PFSK-1 (cell line): ENCODE measurements around the gene KIAA1958.

Source experiments
- POLR2AphosphoS5 ChIP-seq: IDR thresholded peaks from 2 replicates; pipeline ENCODE4 v1.6.1; 2012; ENCODE audit warnings: low read depth, mild to moderate bottlenecking, control low read depth, low read length, moderate library complexity
- TAF1 ChIP-seq: IDR thresholded peaks from 2 replicates; pipeline ENCODE4 v1.6.1; 2012; ENCODE audit warnings: low read length, control low read depth, borderline replicate concordance; ENCODE audit not compliant: insufficient read depth
- TF ChIP-seq, protein P1 (sequence below), 2 experiments: IDR thresholded peaks; 2 replicates each; pipeline versions ENCODE4 v1.6.1 to v1.8.0; 2011 to 2012; ENCODE audit warnings: low read depth in 2 of 2, low read length in 2 of 2, control low read depth in 1 of 2, inconsistent platforms in 1 of 2, mild to moderate bottlenecking in 1 of 2, moderate library complexity in 1 of 2; ENCODE audit not compliant: insufficient read depth in 1 of 2

DNA sequence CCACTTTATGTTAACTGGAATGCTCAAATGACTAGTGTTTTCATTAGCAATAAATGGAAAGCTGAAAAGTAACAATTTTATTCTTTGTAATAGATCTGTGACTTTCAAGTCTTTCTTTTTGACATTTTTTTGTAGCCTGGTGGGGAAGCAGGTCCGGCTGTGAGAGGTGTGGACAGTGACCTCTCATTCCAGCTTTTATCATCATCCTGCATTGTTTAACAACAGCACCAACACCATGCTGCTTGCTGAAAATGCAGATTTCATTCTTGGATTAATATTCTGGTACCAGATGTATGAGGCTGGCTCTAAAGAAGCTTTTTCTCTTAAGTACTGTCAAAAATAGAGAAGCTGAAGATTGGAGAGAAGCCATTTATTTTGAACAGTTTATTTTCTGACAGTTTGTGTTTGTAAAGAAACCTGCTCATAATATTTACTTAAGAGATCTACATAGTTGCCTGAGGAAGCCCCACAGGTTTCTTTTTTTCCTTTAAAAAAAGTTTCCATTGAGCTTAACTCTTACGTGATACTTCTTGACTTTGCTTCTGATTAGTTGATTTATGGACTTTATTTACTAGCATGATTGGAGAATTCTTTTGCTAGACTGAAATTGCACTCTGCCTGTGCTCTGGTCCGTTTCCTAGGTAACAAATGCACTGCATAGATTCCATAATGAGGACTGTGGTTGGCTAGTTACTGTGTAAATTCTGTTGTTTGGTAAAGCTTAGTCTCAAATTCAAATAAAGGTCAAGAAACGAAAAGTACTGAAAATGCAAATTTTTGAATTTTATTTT lies 3.4 kb downstream of the KIAA1958 start:
- TF ChIP-seq, protein P1, sequence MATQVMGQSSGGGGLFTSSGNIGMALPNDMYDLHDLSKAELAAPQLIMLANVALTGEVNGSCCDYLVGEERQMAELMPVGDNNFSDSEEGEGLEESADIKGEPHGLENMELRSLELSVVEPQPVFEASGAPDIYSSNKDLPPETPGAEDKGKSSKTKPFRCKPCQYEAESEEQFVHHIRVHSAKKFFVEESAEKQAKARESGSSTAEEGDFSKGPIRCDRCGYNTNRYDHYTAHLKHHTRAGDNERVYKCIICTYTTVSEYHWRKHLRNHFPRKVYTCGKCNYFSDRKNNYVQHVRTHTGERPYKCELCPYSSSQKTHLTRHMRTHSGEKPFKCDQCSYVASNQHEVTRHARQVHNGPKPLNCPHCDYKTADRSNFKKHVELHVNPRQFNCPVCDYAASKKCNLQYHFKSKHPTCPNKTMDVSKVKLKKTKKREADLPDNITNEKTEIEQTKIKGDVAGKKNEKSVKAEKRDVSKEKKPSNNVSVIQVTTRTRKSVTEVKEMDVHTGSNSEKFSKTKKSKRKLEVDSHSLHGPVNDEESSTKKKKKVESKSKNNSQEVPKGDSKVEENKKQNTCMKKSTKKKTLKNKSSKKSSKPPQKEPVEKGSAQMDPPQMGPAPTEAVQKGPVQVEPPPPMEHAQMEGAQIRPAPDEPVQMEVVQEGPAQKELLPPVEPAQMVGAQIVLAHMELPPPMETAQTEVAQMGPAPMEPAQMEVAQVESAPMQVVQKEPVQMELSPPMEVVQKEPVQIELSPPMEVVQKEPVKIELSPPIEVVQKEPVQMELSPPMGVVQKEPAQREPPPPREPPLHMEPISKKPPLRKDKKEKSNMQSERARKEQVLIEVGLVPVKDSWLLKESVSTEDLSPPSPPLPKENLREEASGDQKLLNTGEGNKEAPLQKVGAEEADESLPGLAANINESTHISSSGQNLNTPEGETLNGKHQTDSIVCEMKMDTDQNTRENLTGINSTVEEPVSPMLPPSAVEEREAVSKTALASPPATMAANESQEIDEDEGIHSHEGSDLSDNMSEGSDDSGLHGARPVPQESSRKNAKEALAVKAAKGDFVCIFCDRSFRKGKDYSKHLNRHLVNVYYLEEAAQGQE (IDR thresholded peaks at IDR 0.05; ENCODE audit: insufficient read depth in 1 of 2, low read depth in 2 of 2, low read length in 2 of 2), result no peak
- TF ChIP-seq POLR2AphosphoS5 (no peak), TAF1 (no peak)
